ENCODE measurements around the gene PELI2. TPM values are rescaled to one million over a fixed set of nuclear protein-coding genes. Genes with fewer than 3 reads are reported as not detected.
A peak's percentile ranks its signal among the peaks of the same experiment; 100 is the strongest.

Gene PELI2, protein sequence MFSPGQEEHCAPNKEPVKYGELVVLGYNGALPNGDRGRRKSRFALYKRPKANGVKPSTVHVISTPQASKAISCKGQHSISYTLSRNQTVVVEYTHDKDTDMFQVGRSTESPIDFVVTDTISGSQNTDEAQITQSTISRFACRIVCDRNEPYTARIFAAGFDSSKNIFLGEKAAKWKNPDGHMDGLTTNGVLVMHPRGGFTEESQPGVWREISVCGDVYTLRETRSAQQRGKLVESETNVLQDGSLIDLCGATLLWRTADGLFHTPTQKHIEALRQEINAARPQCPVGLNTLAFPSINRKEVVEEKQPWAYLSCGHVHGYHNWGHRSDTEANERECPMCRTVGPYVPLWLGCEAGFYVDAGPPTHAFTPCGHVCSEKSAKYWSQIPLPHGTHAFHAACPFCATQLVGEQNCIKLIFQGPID
- total RNA-seq (1 to 10 TPM; 2.7 to 3.3 TPM), polyA plus RNA-seq (1.0 TPM)

- H3K9me3 Mint-ChIP-seq: no peaks in the 10 kb centered on the region
- peak within 1 kb of the TSS; percentile 74 for H3K4me3 ChIP-seq (ENCODE audit: low read length)
- peaks cover 31% of the 10 kb centered on the region for H3K4me1 ChIP-seq (ENCODE audit: insufficient read depth, low read length)
- H3K36me3 ChIP-seq (ENCODE audit: insufficient read depth, low read length): no peaks in the 10 kb centered on the region
- peak within 1 kb of the TSS; percentile 95 to 100 (median 98) for H3K27ac Mint-ChIP-seq
- POLR2A ChIA-PET: interaction anchor here (0.6 to 1.0 kb wide), 3 partner anchors 13 to 157 kb away, joined by 3 to 4 read pairs (median 3); no protein-coding TSS in a partner anchor
- no peaks in the 10 kb centered on the region for H3K27me3 ChIP-seq (ENCODE audit: insufficient read depth, low read length, poor library complexity, severe bottlenecking)
- H3K4me3 Mint-ChIP-seq: peak within 1 kb of the TSS; percentile 91 to 99 (median 95)
- H3K9me3 ChIP-seq (ENCODE audit: low read length): no peaks in the 10 kb centered on the region
- H3K27me3 Mint-ChIP-seq: peaks cover 6 to 30% of the 10 kb centered on the region in 2 donors
- CTCF ChIA-PET: interaction anchor here (0.6 kb wide), 1 partner anchor 1151 kb away, joined by 3 read pairs; no protein-coding TSS in a partner anchor
- H3K36me3 Mint-ChIP-seq: peaks cover 0 to 6% (median 1%) of the 10 kb centered on the region in 3 donors
- peak; percentile 70 to 89 (median 84) for DNase-seq
- peaks cover 37 to 47% (median 44%) of the 10 kb centered on the region in 3 donors for H3K4me1 Mint-ChIP-seq
- peak within 1 kb of the TSS; percentile 62 for H3K27ac ChIP-seq (ENCODE audit: low read depth, low read length)
These were observed at the start of gene PELI2 for GRCh38 chr14:56117765-56118610. Gene PELI2, plus strand, starts transcription at chr14:56118411. Its CDS starts 250 bp downstream, at chr14:56118661.

- DNase-seq: no peak
- no peak overlapping the region for H3K4me3 ChIP-seq (ENCODE audit: low read length)
- no peaks in the 10 kb centered on the region for H3K9me3 ChIP-seq (ENCODE audit: low read length)
- no peak overlapping the region for H3K27ac ChIP-seq (ENCODE audit: low read depth, low read length)
- Mint-ChIP-seq H3K4me1 (no peaks in the 10 kb centered on the region), H3K9me3 (peaks cover 0 to 3% (median 0%) of the 10 kb centered on the region in 5 donors), H3K36me3 (peaks cover 0 to 13% (median 0%) of the 10 kb centered on the region in 3 donors), H3K27ac (no peak overlapping the region), H3K4me3 (no peak overlapping the region), H3K27me3 (peaks cover 9 to 39% of the 10 kb centered on the region in 2 donors)
- POLR2A ChIA-PET: no interaction called here
- no peaks in the 10 kb centered on the region for H3K27me3 ChIP-seq (ENCODE audit: insufficient read depth, low read length, poor library complexity, severe bottlenecking)
- H3K36me3 ChIP-seq (ENCODE audit: insufficient read depth, low read length): no peaks in the 10 kb centered on the region
- CTCF ChIA-PET: no interaction called here
- H3K4me1 ChIP-seq (ENCODE audit: insufficient read depth, low read length): no peaks in the 10 kb centered on the region
These were observed 44.4 kb upstream of the PELI2 start for GRCh38 chr14:56073799-56074198.

- Mint-ChIP-seq H3K4me1 (no peaks in the 10 kb centered on the region), H3K36me3 (peaks cover 0 to 13% (median 0%) of the 10 kb centered on the region in 3 donors), H3K27me3 (peaks cover 11 to 40% of the 10 kb centered on the region in 2 donors), H3K4me3 (no peak overlapping the region), H3K27ac (no peak overlapping the region), H3K9me3 (peaks cover 0 to 3% (median 0%) of the 10 kb centered on the region in 5 donors)
- H3K36me3 ChIP-seq (ENCODE audit: insufficient read depth, low read length): no peaks in the 10 kb centered on the region
- no peak for DNase-seq
- no peak overlapping the region for H3K27ac ChIP-seq (ENCODE audit: low read depth, low read length)
- H3K27me3 ChIP-seq (ENCODE audit: insufficient read depth, low read length, poor library complexity, severe bottlenecking): no peaks in the 10 kb centered on the region
- H3K4me1 ChIP-seq (ENCODE audit: insufficient read depth, low read length): no peaks in the 10 kb centered on the region
- ChIA-PET POLR2A (no interaction called here), CTCF (no interaction called here)
- no peaks in the 10 kb centered on the region for H3K9me3 ChIP-seq (ENCODE audit: low read length)
- H3K4me3 ChIP-seq (ENCODE audit: low read length): no peak overlapping the region
These were observed 42.9 kb upstream of the PELI2 start for GRCh38 chr14:56075301-56075700.

DNA sequence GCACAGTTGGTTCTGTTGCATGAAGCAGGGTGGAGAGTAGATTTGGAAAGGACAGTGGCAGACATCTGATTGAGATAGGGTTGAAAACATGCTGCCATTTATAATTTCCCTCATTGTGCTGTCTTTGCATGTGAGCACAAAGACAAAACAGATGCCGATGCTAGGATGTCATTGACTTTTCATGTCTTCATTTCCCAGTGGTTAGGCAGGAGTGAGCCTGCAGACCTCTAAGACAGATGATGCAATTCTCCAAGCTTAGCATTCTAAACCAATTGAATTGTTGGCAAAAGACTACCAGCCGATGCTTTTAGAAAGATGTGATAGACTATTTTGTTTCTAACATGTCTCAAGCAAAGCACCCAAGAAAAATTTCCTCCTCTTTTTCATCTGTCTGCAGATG is 37.1 kb upstream of the PELI2 start:
- no peak for DNase-seq
- H3K27me3 ChIP-seq (ENCODE audit: insufficient read depth, low read length, poor library complexity, severe bottlenecking): no peaks in the 10 kb centered on the region
- no peaks in the 10 kb centered on the region for H3K36me3 ChIP-seq (ENCODE audit: insufficient read depth, low read length)
- no peaks in the 10 kb centered on the region for H3K4me1 ChIP-seq (ENCODE audit: insufficient read depth, low read length)
- no peak overlapping the region for H3K27ac Mint-ChIP-seq
- no peak overlapping the region for H3K4me3 Mint-ChIP-seq
- no peaks in the 10 kb centered on the region for H3K9me3 ChIP-seq (ENCODE audit: low read length)
- peaks cover 0 to 7% (median 0%) of the 10 kb centered on the region in 3 donors for H3K36me3 Mint-ChIP-seq
- H3K27ac ChIP-seq (ENCODE audit: low read depth, low read length): no peak overlapping the region
- ChIA-PET CTCF (no interaction called here), POLR2A (no interaction called here)
- no peaks in the 10 kb centered on the region for H3K9me3 Mint-ChIP-seq
- H3K27me3 Mint-ChIP-seq: peaks cover 9 to 45% of the 10 kb centered on the region in 2 donors
- no peaks in the 10 kb centered on the region for H3K4me1 Mint-ChIP-seq
- no peak overlapping the region for H3K4me3 ChIP-seq (ENCODE audit: low read length)

DNA sequence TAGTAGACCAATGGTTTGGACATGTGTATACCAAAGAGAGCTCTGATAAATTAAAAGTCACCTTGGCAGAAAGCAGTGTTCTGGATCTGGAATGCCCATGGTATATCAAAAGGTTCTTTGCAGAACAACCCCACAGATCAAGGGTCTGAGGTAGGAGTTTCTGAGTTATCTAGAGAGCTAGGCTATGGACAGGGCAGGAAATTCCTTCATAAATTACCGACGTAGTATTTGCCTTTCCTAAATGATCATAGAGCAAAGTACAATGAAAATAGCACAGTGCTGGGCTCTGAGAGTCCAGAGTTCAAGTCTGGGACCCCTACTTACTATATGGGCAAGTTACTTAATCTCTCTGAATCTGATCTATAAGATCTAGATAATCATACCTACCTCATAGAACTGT is 35.3 kb upstream of the PELI2 start:
- no peak overlapping the region for H3K4me3 ChIP-seq (ENCODE audit: low read length)
- no peaks in the 10 kb centered on the region for H3K27me3 ChIP-seq (ENCODE audit: insufficient read depth, low read length, poor library complexity, severe bottlenecking)
- peaks cover 0 to 7% (median 0%) of the 10 kb centered on the region in 3 donors for H3K36me3 Mint-ChIP-seq
- H3K4me1 Mint-ChIP-seq: no peaks in the 10 kb centered on the region
- H3K36me3 ChIP-seq (ENCODE audit: insufficient read depth, low read length): no peaks in the 10 kb centered on the region
- no peak overlapping the region for H3K27ac Mint-ChIP-seq
- no peak overlapping the region for H3K4me3 Mint-ChIP-seq
- DNase-seq: no peak
- H3K27me3 Mint-ChIP-seq: peaks cover 8 to 41% of the 10 kb centered on the region in 2 donors
- H3K4me1 ChIP-seq (ENCODE audit: insufficient read depth, low read length): no peaks in the 10 kb centered on the region
- H3K9me3 ChIP-seq (ENCODE audit: low read length): no peaks in the 10 kb centered on the region
- ChIA-PET POLR2A (no interaction called here), CTCF (no interaction called here)
- H3K9me3 Mint-ChIP-seq: no peaks in the 10 kb centered on the region
- H3K27ac ChIP-seq (ENCODE audit: low read depth, low read length): no peak overlapping the region

DNA sequence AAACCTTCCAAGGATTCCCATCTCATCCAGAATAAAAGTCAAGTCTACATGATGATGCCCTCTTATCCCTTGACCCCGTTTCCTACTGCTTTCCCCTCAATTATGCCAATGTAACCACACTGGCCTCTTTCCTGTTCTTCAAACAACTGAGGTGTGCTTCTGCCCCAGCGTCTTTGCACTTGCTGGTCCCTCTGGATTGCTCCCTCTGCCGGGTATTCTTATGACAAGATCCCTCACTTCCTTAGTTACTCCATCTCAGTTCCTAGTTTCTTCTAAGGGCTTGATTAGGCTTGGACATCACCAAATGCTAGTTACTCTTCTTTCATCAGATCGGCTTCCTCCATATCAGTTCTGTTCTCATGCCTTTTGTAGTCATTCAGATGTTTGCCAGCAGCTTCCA is 32.7 kb upstream of the PELI2 start:
- CTCF ChIA-PET: no interaction called here
- H3K36me3 ChIP-seq (ENCODE audit: insufficient read depth, low read length): no peaks in the 10 kb centered on the region

DNA sequence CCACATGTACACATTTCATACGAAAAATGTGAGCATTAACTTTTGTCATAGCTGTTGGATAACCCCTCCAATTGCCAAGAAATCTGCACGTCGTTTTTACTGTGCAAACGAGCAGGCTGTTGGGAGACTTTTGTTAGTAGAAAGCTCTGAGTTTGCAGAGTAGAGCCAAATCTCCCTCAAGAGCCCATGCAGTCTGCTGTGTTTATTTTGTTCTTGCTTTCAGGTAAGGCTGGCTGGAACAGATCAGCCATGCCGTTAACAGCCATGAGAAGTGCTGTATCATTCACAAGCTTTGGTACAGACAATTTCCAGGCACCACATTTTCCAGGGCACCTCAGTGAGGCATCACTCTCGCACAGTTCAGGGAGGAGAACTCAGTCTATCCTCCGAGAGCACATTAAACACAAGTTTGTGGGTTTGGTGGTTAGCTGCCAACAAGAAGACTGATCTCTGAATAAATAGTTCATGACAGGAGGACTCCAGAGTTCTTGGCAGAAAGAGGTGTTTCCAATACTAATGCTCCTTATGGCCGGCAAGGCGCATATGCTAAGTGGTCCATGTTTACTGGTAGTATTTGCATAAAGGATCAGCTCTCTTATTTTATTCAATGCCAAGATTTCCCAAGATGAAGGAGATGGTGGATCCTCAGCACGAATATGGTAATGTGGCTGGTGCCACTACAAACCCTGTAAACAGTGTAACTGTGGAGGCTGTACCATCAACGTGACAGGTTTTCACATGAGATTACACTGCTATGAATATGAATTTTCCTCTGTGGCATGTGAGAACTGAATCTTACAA is 30.3 kb upstream of the PELI2 start:
- Histone ChIP-seq H3K4me1 (ENCODE audit: insufficient read depth, low read length) (no peaks in the 10 kb centered on the region), H3K27me3 (ENCODE audit: insufficient read depth, low read length, poor library complexity, severe bottlenecking) (no peaks in the 10 kb centered on the region), H3K9me3 (ENCODE audit: low read length) (no peaks in the 10 kb centered on the region), H3K27ac (ENCODE audit: low read depth, low read length) (no peak overlapping the region), H3K4me3 (ENCODE audit: low read length) (no peak overlapping the region), H3K36me3 (ENCODE audit: insufficient read depth, low read length) (no peaks in the 10 kb centered on the region)
- peaks cover 6 to 33% of the 10 kb centered on the region in 2 donors for H3K27me3 Mint-ChIP-seq
- no peaks in the 10 kb centered on the region for H3K4me1 Mint-ChIP-seq
- DNase-seq: no peak
- H3K9me3 Mint-ChIP-seq: no peaks in the 10 kb centered on the region
- no peaks in the 10 kb centered on the region for H3K36me3 Mint-ChIP-seq
- ChIA-PET CTCF (no interaction called here), POLR2A (no interaction called here)
- no peak overlapping the region for H3K4me3 Mint-ChIP-seq
- no peak overlapping the region for H3K27ac Mint-ChIP-seq

More for the DNA sequence above, 32.7 kb upstream of the PELI2 start:
- no peaks in the 10 kb centered on the region for H3K36me3 Mint-ChIP-seq
- H3K9me3 Mint-ChIP-seq: no peaks in the 10 kb centered on the region
- H3K4me1 ChIP-seq (ENCODE audit: insufficient read depth, low read length): no peaks in the 10 kb centered on the region
- no peaks in the 10 kb centered on the region for H3K27me3 ChIP-seq (ENCODE audit: insufficient read depth, low read length, poor library complexity, severe bottlenecking)
- no peak overlapping the region for H3K27ac ChIP-seq (ENCODE audit: low read depth, low read length)
- no peak for DNase-seq
- no peaks in the 10 kb centered on the region for H3K9me3 ChIP-seq (ENCODE audit: low read length)
- peaks cover 6 to 38% of the 10 kb centered on the region in 2 donors for H3K27me3 Mint-ChIP-seq
- no peaks in the 10 kb centered on the region for H3K4me1 Mint-ChIP-seq
- POLR2A ChIA-PET: no interaction called here
- no peak overlapping the region for H3K4me3 Mint-ChIP-seq
- H3K4me3 ChIP-seq (ENCODE audit: low read length): no peak overlapping the region
- H3K27ac Mint-ChIP-seq: no peak overlapping the region
